Lower leg skin (tissue), 4 donors: Measurements from ENCODE around the gene SYNPO2. TPM values are rescaled to one million over a fixed set of nuclear protein-coding genes. Genes with fewer than 3 reads are reported as not detected.

Experiments used
- DNase-seq, 2 donors: peaks; one replicate each; pipeline ENCODE4 v3.0.0-alpha.2; 2019; ENCODE audit warnings: low spot score in 2 of 2
- H3K4me3 ChIP-seq: fragments of 200-600 bp; sonication (generic); 2 replicates; pipeline ENCODE4 v1.5.1; 2017; ENCODE audit warnings: mild to moderate bottlenecking, low read depth; ENCODE audit not compliant: poor library complexity, severe bottlenecking
- CTCF ChIP-seq, 3 donors: fragments of 450-650 bp; IDR thresholded peaks; one replicate each; pipeline ENCODE4 v1.5.1; 2016; ENCODE audit warnings: antibody characterized with exemption in 3 of 3, mild to moderate bottlenecking in 3 of 3, moderate library complexity in 2 of 3
- POLR2A ChIP-seq, 2 donors: fragments of 450-650 bp; IDR thresholded peaks; one replicate each; pipeline ENCODE4 v1.6.1; 2016 to 2017; ENCODE audit warnings: antibody characterized with exemption in 2 of 2, mild to moderate bottlenecking in 1 of 2, moderate library complexity in 1 of 2
- WGBS, 2 donors: methylation state at CpG; one replicate each; pipeline ENCODE4 v1.1.5; 2018; 5-methylcytosine and 5-hydroxymethylcytosine counted together
- intact Hi-C: fragments of 100-400 bp; cut with DNase I; formaldehyde crosslinking; loops from one replicate; pipeline ENCODE4 v1.15.0; 2023; ENCODE audit warnings: low total_unique reads
- total RNA-seq, 4 donors: library from RNA; depleted of rRNA; stranded (reverse); fragments of >200 nt; gene quantifications; one replicate each; pipeline ENCODE4 v1.1.0, GENCODE V29; 2016

The SYNPO2 gene
- total RNA-seq, 4 donors from 2014 or later, result 13.3 to 38.5 (median 16.1) TPM

DNA sequence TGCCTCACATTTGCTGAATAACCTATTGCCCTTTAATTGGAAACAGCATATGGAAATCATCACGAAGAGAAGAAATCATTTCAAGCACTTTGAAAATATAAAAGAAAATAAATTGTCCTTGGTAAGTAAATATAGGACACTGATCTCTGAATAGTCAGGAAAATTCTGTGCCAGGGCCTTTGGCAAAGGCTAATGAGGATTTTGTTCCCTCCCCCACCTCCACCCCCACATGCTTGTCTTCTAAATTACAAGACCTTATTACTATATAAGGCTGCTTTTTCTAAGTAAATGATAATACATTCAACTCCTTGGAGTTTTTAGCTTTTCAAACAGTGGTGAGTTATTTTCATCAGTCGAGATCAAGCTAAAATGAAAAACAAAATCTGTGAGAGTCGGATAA is 15.8 kb downstream of the SYNPO2 start:
- no peak overlapping the region for H3K4me3 ChIP-seq
- no peak for DNase-seq
- 52 to 59% methylated on average over 3 of the region's 3 CpGs for WGBS, 2 donors
- intact Hi-C loops, result no loop called here
- TF ChIP-seq CTCF (IDR thresholded peaks at IDR 0.05) (no peak), POLR2A (IDR thresholded peaks at IDR 0.05) (no peak)

DNA sequence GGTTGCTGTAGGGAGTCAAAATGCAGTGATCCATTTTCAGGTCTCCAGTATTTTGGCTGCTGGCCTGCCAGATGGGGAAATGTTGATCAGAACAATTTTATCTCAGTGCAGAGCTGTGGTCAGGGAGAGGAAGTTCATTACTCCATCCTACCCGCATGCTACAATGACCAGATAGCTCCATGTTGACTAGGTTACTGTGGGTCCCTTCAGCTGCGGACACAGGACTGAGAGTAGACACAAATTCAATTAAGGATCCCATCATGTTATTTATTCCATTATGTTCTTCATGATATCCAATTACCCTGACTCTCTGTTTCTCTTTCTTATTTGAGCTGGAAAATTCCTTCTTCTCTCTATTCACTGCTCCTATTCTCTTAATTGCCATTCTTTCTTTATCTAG is 16.3 kb downstream of the SYNPO2 start:
- intact Hi-C loops, result no loop called here
- TF ChIP-seq CTCF (IDR thresholded peaks at IDR 0.05) (no peak), POLR2A (IDR thresholded peaks at IDR 0.05) (no peak)
- 59 to 70% methylated on average over 2 of the region's 2 CpGs for WGBS, 2 donors
- no peak overlapping the region for H3K4me3 ChIP-seq
- no peak for DNase-seq

DNA sequence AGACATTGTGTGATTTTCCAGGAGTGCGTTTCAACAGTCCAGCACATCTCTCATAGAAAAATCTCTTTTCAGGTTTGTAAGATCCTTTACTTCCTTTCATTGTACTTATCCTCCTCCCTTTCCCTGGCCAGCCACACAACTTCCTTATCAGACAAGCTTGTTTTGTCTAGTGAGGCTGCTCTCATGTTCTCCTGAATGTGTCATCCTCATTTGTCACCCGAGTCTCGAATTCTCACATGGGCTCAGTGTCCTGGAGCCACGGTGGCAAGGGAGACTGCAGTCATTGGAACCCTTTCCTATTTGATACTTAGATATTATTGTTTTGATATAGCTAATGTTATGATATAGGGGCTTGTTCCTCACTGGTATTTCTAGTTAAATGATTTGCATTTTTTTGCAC is 16.9 kb downstream of the SYNPO2 start:
- 38 to 48% methylated on average over 4 of the region's 4 CpGs for WGBS, 2 donors
- TF ChIP-seq POLR2A (IDR thresholded peaks at IDR 0.05) (no peak), CTCF (IDR thresholded peaks at IDR 0.05) (no peak)
- intact Hi-C loops, result no loop called here
- DNase-seq, result no peak
- H3K4me3 ChIP-seq, result no peak overlapping the region

DNA sequence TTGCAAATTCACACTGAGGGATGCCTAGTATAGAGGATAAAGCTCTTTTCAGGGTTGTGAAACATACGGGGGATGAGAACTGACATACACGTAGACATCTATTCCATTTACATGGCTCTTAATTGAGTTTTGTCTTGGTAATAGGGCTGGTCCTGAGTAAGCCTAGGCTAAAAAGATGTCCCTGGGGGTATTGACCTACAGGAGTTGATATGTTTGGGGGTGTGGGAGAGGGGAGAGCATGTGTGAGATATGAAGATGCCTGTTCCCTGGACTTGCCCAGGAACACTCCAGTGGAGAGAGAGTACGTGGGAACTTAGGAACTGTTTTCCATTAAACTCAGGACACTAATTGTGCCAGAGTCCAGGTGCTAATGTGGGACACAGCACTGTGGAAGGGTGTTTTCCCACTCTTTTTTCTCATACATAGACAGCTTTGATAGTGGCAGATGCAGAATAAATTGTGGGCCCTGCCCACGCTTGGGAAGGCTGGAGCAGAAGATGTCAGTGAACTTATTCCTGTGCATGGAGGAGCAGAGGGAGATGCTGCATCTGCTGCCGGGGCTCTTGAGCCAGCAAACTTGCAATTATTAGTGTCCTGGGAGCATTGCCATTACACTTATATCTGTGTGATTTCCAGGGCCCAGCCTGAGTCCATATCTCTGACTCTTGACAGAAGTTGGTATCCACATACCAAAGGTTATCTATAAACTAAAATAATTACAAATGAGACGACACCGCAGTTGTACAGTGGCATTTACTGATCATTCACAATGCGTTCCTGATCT is 20.7 kb downstream of the SYNPO2 start:
- 64 to 67% methylated on average over 8 of the region's 8 CpGs for WGBS, 2 donors
- no peak overlapping the region for H3K4me3 ChIP-seq
- DNase-seq, result no peak
- intact Hi-C loops, result no loop called here
- TF ChIP-seq CTCF (IDR thresholded peaks at IDR 0.05) (no peak), POLR2A (IDR thresholded peaks at IDR 0.05) (no peak)

GRCh38 chr4:118910221-118910620 is 21.6 kb downstream of the SYNPO2 start:
- no peak for TF ChIP-seq CTCF (IDR thresholded peaks at IDR 0.05)
- TF ChIP-seq POLR2A (IDR thresholded peaks at IDR 0.05), result no peak
- 41 to 57% methylated on average over 3 of the region's 3 CpGs for WGBS, 2 donors
- intact Hi-C loops, result no loop called here
- H3K4me3 ChIP-seq, result no peak overlapping the region
- no peak for DNase-seq

DNA sequence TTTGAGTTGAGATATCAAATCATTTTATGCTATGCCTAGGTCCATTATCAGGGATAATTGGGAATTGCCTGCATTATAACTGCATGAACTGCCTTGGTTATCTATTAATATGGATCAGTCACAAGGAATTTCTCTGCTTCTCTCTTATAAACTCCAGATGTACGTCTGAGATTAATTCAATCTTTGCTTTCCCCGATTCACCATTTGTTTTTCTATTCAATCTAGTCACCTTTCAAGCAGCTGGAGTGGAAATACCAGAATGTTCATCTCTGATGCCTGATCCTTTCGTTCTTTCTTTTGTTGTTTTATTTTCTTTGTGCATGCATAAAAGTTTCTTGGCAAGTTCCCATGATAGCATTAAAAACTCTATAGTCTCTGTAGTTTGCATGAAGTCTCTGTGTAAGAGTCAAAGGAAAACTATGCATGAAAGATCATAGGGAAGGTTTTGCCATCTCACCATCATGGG is 22.6 kb downstream of the SYNPO2 start:
- no peak overlapping the region for H3K4me3 ChIP-seq
- intact Hi-C loops, result no loop called here
- no peak for TF ChIP-seq CTCF (IDR thresholded peaks at IDR 0.05)
- TF ChIP-seq POLR2A (IDR thresholded peaks at IDR 0.05), result no peak
- no peak for DNase-seq
- WGBS, 2 donors, result 21 to 26% methylated on average over 3 of the region's 3 CpGs
